HepG2 (cell line): ENCODE data around the gene UBL3. TPM values are rescaled to one million over a fixed set of nuclear protein-coding genes. Genes with fewer than 3 reads are reported as not detected.

Experiments
- ATAC-seq: fragments of 200-7000 bp; cut with Tn5 transposase; 3 replicates; pipeline ENCODE4 v1.9.1; 2020; ENCODE audit warnings: mild to moderate bottlenecking, moderate library complexity
- BruUV-seq: library from RNA; stranded (reverse); fragments of 400-500 nt; replicated peaks from 2 replicates; lab custom pipeline; 2021; lab: Mats Ljungman, UMichigan
- CTCF ChIA-PET: fragments of 300-600 bp; formaldehyde crosslinking; extraction: SDS; loops from one replicate; lab custom pipeline; 2021; ENCODE audit warnings: low total read pairs, inconsistent platforms, low intra/inter-chr PET ratio; lab: Yijun Ruan, JAX
- POLR2A ChIA-PET: fragments of 350-600 bp; sonication (Branson Sonifier 250); formaldehyde crosslinking; loops from one replicate; lab custom pipeline; 2020; ENCODE audit warnings: antibody characterized with exemption, inconsistent platforms; lab: Yijun Ruan, JAX
- DNase-seq: peaks from one replicate; pipeline ENCODE4 v3.0.0-alpha.2; 2015; ENCODE audit warnings: low spot score
- FAIRE-seq: peaks from 3 replicates; lab custom pipeline; 2011; peaks lifted over from hg19 to GRCh38; lab: Jason Lieb, UNC
- H2AFZ ChIP-seq: one replicate; pipeline ENCODE4 v1.6.1; 2011; ENCODE audit warnings: low read length, inconsistent platforms
- H3K27ac ChIP-seq: fragments of 300-600 bp; 3 replicates; pipeline ENCODE4 v1.8.0; 2011; ENCODE audit warnings: mixed run types, mild to moderate bottlenecking, mixed read lengths, low read length, inconsistent platforms; ENCODE audit not compliant: insufficient read depth; ENCODE audit errors: extremely low read length
- H3K27me3 ChIP-seq, 2 experiments: fragments of 200-600 bp in 1 of 2; 2 replicates in 1 of 2; 3 replicates in 1 of 2; pipeline versions ENCODE4 v1.6.0 to v1.8.0; 2011; ENCODE audit warnings: low read length in 2 of 2, mild to moderate bottlenecking in 2 of 2, moderate library complexity in 2 of 2, inconsistent platforms in 1 of 2; ENCODE audit not compliant: insufficient read depth in 2 of 2, control insufficient read depth in 1 of 2
- H3K36me3 ChIP-seq, 2 experiments: fragments of 200-600 bp in 1 of 2; replicated peaks in 1 of 2; 2 replicates in 1 of 2; 3 replicates in 1 of 2; pipeline versions ENCODE4 v1.5.1 to v1.8.0; 2011; ENCODE audit warnings: low read length in 2 of 2, inconsistent platforms in 1 of 2; ENCODE audit not compliant: insufficient read depth in 2 of 2, control insufficient read depth in 1 of 2
- H3K4me1 ChIP-seq: 2 replicates; pipeline ENCODE4 v1.5.1; 2012; ENCODE audit warnings: low read length, inconsistent platforms; ENCODE audit not compliant: insufficient read depth
- H3K4me2 ChIP-seq: 2 replicates; pipeline ENCODE4 v1.6.0; 2011; ENCODE audit warnings: low read depth, low read length, inconsistent platforms
- H3K4me3 ChIP-seq, 3 experiments: fragments of 200-600 bp in 1 of 3; sonication (generic), shearing (Covaris generic) in 1 of 3; replicated peaks in 1 of 3; 2 replicates each; pipeline ENCODE4 v1.5.1; 2011 to 2016; ENCODE audit warnings: low read length in 3 of 3, inconsistent platforms in 2 of 3, low read depth in 2 of 3, mild to moderate bottlenecking in 2 of 3, control low read depth in 1 of 3, mixed read lengths in 1 of 3; ENCODE audit not compliant: insufficient read depth in 1 of 3
- H3K79me2 ChIP-seq: one replicate; pipeline ENCODE4 v1.6.1; 2011; ENCODE audit warnings: low read length, inconsistent platforms; ENCODE audit not compliant: insufficient read depth
- H3K9ac ChIP-seq: 2 replicates; pipeline ENCODE4 v1.6.0; 2011; ENCODE audit warnings: mild to moderate bottlenecking, low read depth, low read length, inconsistent platforms; ENCODE audit not compliant: insufficient read depth
- H3K9me3 ChIP-seq: 2 replicates; pipeline ENCODE4 v1.5.1; 2012; ENCODE audit warnings: mild to moderate bottlenecking, low read length
- H4K20me1 ChIP-seq: 2 replicates; pipeline ENCODE4 v1.6.0; 2011; ENCODE audit warnings: inconsistent platforms, mild to moderate bottlenecking, low read length, moderate library complexity; ENCODE audit not compliant: insufficient read depth
- HOXA5 ChIP-seq: sonication (generic); formaldehyde crosslinking; IDR thresholded peaks from 2 replicates; pipeline ENCODE4 v1.4.0; 2020; ENCODE audit warnings: missing genetic modification reagents
- MIXL1 ChIP-seq: IDR thresholded peaks from 2 replicates; pipeline ENCODE4 v1.6.1; 2016
- RELA ChIP-seq: sonication (generic); formaldehyde crosslinking; IDR thresholded peaks from 2 replicates; pipeline ENCODE4 v1.4.0; 2020; ENCODE audit warnings: missing genetic modification reagents
- ZBTB7A ChIP-seq: sonication (generic); formaldehyde crosslinking; IDR thresholded peaks from 2 replicates; pipeline ENCODE4 v1.8.0; 2022; ENCODE audit warnings: mild to moderate bottlenecking, missing genetic modification reagents
- ZNF570 ChIP-seq: sonication (generic); formaldehyde crosslinking; IDR thresholded peaks from 2 replicates; pipeline ENCODE4 v1.4.0; 2020; ENCODE audit warnings: mild to moderate bottlenecking, missing genetic modification reagents, borderline replicate concordance
- WGBS: methylation state at CpG from one replicate; pipeline ENCODE4 v1.1.6; 2017; ENCODE audit warnings: low lambda C conversion rate; 5-methylcytosine and 5-hydroxymethylcytosine counted together
- in situ Hi-C: cut with HindIII; loops from 2 replicates; pipeline ENCODE4 v1.10.0; 2017; ENCODE audit warnings: low pct_unique_long_range_greater_than_20kb; ENCODE audit not compliant: extremely low pct_ligation_motif_present
- intact Hi-C: fragments of 100-400 bp; cut with micrococcal nuclease; formaldehyde crosslinking; loops from one replicate; pipeline ENCODE4 v1.10.0; 2022; ENCODE audit not compliant: unreplicated experiment
- polyA plus RNA-seq, 8 experiments: library from polyadenylated mRNA; depleted of rRNA in 3 of 8; stranded (reverse) in 7 of 8; unstranded in 1 of 8; fragments of >200 nt; fragmentation: Illumina TruSeq in 4 of 8; extraction: Trizol in 4 of 8; gene quantifications; 2 replicates each; pipeline versions ENCODE4 v1.2.1 to v1.2.3, GENCODE V29; 2011 to 2016; ENCODE audit warnings: low read depth in 4 of 8, missing spikeins in 1 of 8, mixed read lengths in 1 of 8; ENCODE audit not compliant: insufficient read depth in 1 of 8
- total RNA-seq, 5 experiments: library from RNA; depleted of rRNA; stranded (reverse); fragments of >200 nt; fragmentation: Illumina TruSeq; extraction: Trizol; gene quantifications; 2 replicates each; pipeline ENCODE4 v1.2.3, GENCODE V29; 2016; ENCODE audit warnings: low read depth in 1 of 5
- TF ChIP-seq, protein P1 (sequence below): sonication (generic); formaldehyde crosslinking; IDR thresholded peaks from one replicate; pipeline ENCODE4 v1.5.1; 2020; ENCODE audit warnings: mild to moderate bottlenecking, missing genetic modification reagents; ENCODE audit errors: not compliant biosample characterization
- TF ChIP-seq, protein P2 (sequence below): sonication (generic); formaldehyde crosslinking; IDR thresholded peaks from 2 replicates; pipeline ENCODE4 v1.4.0; 2020; ENCODE audit warnings: mild to moderate bottlenecking, missing genetic modification reagents
- TF ChIP-seq, protein P3 (sequence below), 2 experiments: sonication (generic) in 1 of 2; formaldehyde crosslinking in 1 of 2; IDR thresholded peaks; 2 replicates each; pipeline versions ENCODE4 v1.6.1 to v1.9.0; 2014 to 2022; ENCODE audit warnings: antibody characterized with exemption in 1 of 2, borderline replicate concordance in 1 of 2, inconsistent platforms in 1 of 2, low read depth in 1 of 2, missing genetic modification reagents in 1 of 2

The UBL3 gene
- total and polyA plus RNA-seq, 2 of the 13 experiments (the other 11 are each of a cell fraction or from before 2014, with no cell fraction given): 7.4 to 9.6 TPM

DNA sequence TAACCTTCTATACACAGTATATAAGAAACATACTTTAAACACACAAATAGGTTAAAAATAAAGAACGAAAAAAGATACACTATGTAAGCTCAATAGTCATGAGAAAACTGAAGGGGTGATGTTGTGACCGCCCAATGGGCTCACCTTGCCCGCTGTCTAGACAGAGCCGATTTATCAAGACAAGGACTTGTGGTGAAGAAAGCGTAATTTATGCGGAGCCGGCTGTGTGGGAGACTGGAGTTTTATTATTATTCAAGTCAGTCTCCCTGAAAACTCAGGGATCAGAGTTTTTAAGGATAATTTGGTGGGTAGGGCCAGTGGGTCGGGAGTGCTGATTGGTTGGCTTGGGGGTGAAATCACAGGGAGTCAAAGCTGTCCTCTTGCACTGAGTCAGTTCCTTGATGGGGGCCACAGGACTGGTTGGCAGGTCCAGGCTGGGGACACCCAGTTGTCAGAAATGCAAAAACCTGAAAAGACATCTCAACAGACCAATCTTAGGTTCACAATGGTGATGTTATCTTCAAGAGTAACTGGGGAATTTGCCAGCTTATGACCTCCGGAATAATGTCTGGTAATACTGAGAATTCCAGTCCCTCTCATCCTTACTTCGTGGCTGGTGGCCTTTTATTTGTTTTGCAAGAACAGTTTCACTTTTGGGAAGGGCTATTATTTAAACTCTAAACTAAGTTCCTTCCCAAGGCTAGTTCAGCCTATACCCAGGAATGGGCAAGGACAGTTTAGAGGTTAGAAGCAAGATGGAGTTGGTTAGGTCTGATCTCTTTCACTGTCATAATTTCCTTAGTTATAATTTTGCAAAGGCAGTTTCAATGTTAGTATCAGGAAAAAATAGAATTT, 96.6 kb downstream of the UBL3 start:
- POLR2A ChIA-PET: no interaction called here
- DNase-seq: no peak
- no TSS peak for BruUV-seq
- Histone ChIP-seq H3K27me3 (no peaks in the 10 kb centered on the region; a peak in 1 of 5 replicates), H3K79me2 (no peaks in the 10 kb centered on the region), H3K27ac (no peak overlapping the region), H3K4me2 (no peak overlapping the region), H3K36me3 (no peaks in the 10 kb centered on the region), H2AFZ (no peak overlapping the region), H3K4me1 (peaks cover 12% of the 10 kb centered on the region), H3K9ac (no peak overlapping the region), H3K4me3 (no peak overlapping the region), H3K9me3 (no peaks in the 10 kb centered on the region), H4K20me1 (no peaks in the 10 kb centered on the region)
- no peak for FAIRE-seq
- intact Hi-C loops: no loop called here
- in situ Hi-C loops: no loop called here
- 56% methylated on average over 10 of the region's 10 CpGs for WGBS
- CTCF ChIA-PET: no interaction called here
- ATAC-seq: no peak
- TF ChIP-seq HOXA5 (CRISPR knock-in tag) (no peak), RELA (no peak), ZNF570 (CRISPR knock-in tag) (no peak), ZBTB7A (CRISPR knock-in tag) (no peak), MIXL1 (no peak)
- TF ChIP-seq, protein P1, sequence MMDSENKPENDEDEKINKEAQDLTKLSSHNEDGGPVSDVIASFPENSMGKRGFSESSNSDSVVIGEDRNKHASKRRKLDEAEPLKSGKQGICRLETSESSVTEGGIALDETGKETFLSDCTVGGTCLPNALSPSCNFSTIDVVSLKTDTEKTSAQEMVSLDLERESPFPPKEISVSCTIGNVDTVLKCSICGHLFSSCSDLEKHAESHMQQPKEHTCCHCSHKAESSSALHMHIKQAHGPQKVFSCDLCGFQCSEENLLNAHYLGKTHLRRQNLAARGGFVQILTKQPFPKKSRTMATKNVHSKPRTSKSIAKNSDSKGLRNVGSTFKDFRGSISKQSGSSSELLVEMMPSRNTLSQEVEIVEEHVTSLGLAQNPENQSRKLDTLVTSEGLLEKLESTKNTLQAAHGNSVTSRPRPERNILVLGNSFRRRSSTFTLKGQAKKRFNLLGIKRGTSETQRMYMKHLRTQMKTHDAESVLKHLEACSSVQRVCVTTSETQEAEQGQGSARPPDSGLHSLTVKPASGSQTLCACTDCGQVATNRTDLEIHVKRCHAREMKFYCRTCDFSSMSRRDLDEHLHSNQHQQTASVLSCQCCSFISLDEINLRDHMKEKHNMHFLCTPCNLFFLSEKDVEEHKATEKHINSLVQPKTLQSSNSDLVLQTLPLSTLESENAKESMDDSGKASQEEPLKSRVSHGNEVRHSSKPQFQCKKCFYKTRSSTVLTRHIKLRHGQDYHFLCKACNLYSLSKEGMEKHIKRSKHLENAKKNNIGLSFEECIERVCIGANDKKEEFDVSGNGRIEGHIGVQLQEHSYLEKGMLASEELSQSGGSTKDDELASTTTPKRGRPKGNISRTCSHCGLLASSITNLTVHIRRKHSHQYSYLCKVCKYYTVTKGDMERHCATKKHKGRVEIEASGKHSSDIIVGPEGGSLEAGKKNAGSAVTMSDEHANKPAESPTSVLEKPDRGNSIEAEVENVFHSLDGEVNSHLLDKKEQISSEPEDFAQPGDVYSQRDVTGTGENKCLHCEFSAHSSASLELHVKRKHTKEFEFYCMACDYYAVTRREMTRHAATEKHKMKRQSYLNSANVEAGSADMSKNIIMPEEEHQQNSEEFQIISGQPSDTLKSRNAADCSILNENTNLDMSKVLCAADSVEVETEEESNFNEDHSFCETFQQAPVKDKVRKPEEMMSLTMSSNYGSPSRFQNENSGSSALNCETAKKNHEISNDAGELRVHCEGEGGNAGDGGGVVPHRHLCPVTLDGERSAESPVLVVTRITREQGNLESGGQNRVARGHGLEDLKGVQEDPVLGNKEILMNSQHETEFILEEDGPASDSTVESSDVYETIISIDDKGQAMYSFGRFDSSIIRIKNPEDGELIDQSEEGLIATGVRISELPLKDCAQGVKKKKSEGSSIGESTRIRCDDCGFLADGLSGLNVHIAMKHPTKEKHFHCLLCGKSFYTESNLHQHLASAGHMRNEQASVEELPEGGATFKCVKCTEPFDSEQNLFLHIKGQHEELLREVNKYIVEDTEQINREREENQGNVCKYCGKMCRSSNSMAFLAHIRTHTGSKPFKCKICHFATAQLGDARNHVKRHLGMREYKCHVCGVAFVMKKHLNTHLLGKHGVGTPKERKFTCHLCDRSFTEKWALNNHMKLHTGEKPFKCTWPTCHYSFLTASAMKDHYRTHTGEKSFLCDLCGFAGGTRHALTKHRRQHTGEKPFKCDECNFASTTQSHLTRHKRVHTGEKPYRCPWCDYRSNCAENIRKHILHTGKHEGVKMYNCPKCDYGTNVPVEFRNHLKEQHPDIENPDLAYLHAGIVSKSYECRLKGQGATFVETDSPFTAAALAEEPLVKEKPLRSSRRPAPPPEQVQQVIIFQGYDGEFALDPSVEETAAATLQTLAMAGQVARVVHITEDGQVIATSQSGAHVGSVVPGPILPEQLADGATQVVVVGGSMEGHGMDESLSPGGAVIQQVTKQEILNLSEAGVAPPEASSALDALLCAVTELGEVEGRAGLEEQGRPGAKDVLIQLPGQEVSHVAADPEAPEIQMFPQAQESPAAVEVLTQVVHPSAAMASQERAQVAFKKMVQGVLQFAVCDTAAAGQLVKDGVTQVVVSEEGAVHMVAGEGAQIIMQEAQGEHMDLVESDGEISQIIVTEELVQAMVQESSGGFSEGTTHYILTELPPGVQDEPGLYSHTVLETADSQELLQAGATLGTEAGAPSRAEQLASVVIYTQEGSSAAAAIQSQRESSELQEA: no peak
- TF ChIP-seq, protein P2, sequence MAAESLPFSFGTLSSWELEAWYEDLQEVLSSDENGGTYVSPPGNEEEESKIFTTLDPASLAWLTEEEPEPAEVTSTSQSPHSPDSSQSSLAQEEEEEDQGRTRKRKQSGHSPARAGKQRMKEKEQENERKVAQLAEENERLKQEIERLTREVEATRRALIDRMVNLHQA: no peak
- TF ChIP-seq, protein P3, sequence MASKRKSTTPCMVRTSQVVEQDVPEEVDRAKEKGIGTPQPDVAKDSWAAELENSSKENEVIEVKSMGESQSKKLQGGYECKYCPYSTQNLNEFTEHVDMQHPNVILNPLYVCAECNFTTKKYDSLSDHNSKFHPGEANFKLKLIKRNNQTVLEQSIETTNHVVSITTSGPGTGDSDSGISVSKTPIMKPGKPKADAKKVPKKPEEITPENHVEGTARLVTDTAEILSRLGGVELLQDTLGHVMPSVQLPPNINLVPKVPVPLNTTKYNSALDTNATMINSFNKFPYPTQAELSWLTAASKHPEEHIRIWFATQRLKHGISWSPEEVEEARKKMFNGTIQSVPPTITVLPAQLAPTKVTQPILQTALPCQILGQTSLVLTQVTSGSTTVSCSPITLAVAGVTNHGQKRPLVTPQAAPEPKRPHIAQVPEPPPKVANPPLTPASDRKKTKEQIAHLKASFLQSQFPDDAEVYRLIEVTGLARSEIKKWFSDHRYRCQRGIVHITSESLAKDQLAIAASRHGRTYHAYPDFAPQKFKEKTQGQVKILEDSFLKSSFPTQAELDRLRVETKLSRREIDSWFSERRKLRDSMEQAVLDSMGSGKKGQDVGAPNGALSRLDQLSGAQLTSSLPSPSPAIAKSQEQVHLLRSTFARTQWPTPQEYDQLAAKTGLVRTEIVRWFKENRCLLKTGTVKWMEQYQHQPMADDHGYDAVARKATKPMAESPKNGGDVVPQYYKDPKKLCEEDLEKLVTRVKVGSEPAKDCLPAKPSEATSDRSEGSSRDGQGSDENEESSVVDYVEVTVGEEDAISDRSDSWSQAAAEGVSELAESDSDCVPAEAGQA (IDR thresholded peaks at IDR 0.05; ENCODE audit: low read depth): no peak
- TF ChIP-seq, protein P3 (CRISPR knock-in tag; IDR thresholded peaks at IDR 0.05; ENCODE audit: borderline replicate concordance): no peak
